AG10803 (cell line): ENCODE results near the gene DCTN5.

Source experiments
- DNase-seq: peaks from one replicate; pipeline ENCODE4 v3.0.0; 2010; ENCODE audit warnings: low read depth
- H3K4me3 ChIP-seq: 2 replicates; pipeline ENCODE4 v1.5.1; 2011; ENCODE audit warnings: mild to moderate bottlenecking, low read length, control low read depth
- CTCF ChIP-seq: conservative IDR thresholded peaks from 2 replicates; pipeline ENCODE4 v1.5.1; 2011; ENCODE audit warnings: mild to moderate bottlenecking, low read length, control low read depth, inconsistent platforms

DCTN5 gene

GRCh38 chr16:23695756-23696155, 54.5 kb downstream of the DCTN5 start:
- TF ChIP-seq CTCF = no peak
- no peak overlapping the region for H3K4me3 ChIP-seq
- no peak for DNase-seq

- no peak overlapping the region for H3K4me3 ChIP-seq
- DNase-seq = no peak
- TF ChIP-seq CTCF = no peak
These were observed 57.8 kb downstream of the DCTN5 start for GRCh38 chr16:23699100-23699499.

DNA sequence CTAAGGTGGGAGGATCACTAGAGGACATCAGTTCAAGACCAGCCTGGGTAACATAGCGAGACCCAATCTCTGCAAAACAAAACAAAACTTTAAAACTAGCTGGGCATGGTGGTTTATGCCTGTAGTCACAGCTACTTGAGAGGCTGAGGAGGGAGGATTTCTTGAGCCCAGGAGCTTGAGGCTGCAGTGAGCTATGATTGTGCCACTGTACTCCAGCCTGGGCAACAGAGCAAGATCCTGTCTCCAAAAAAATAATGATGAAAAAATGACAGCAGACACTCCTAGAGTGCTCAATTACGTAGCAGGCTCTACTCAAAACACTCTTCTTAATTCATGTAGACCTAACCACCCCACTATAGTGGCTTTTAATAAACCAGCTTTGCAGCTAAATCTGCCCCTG, 58.8 kb downstream of the DCTN5 start:
- no peak for TF ChIP-seq CTCF
- DNase-seq = no peak
- no peak overlapping the region for H3K4me3 ChIP-seq

GRCh38 chr16:23700509-23700908, 59.2 kb downstream of the DCTN5 start:
- no peak overlapping the region for H3K4me3 ChIP-seq
- DNase-seq = no peak
- TF ChIP-seq CTCF = no peak

GRCh38 chr16:23701045-23701444, 59.8 kb downstream of the DCTN5 start:
- no peak overlapping the region for H3K4me3 ChIP-seq
- no peak for DNase-seq
- TF ChIP-seq CTCF = no peak

GRCh38 chr16:23702951-23703350, 61.7 kb downstream of the DCTN5 start:
- H3K4me3 ChIP-seq = no peak overlapping the region
- no peak for TF ChIP-seq CTCF
- no peak for DNase-seq

DNA sequence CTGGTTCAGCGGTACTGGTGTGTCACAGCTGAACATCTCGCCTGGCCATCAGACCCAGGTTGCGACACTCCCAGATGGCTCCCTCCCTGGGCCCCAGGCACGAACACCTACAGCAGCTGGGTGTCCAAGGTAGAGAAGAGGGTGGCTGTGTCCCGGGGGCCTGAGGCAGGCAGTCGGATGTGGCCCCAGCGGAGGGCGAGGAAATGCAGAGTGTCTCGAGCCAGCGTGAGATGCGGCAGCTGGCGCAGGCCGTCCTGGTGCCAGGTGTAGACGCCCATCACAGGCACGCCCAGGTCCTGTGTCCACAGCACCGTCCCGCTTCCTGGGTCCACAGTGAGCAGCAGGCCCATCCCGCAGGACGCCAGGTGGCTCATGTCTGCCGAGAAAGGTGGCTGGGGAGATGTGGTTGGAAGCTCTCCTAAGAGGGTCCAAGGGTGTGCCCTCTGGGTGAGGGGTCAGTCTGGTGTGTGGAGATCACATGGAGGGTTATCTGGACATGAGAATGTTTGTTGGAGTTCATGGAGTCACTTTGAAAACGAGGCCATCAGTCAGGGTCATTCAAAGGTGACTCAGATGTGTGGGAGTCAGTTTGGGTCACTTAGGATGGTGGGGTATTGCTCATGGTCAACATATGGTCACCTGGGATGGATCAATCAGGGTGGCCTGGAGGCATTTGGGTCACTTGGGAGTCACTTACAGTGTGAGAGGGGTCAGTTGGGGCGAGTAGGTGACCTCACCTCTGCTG, 63.7 kb downstream of the DCTN5 start:
- TF ChIP-seq CTCF = no peak
- no peak for DNase-seq
- no peak overlapping the region for H3K4me3 ChIP-seq
